ENCODE results near the gene CIROP.

DNA sequence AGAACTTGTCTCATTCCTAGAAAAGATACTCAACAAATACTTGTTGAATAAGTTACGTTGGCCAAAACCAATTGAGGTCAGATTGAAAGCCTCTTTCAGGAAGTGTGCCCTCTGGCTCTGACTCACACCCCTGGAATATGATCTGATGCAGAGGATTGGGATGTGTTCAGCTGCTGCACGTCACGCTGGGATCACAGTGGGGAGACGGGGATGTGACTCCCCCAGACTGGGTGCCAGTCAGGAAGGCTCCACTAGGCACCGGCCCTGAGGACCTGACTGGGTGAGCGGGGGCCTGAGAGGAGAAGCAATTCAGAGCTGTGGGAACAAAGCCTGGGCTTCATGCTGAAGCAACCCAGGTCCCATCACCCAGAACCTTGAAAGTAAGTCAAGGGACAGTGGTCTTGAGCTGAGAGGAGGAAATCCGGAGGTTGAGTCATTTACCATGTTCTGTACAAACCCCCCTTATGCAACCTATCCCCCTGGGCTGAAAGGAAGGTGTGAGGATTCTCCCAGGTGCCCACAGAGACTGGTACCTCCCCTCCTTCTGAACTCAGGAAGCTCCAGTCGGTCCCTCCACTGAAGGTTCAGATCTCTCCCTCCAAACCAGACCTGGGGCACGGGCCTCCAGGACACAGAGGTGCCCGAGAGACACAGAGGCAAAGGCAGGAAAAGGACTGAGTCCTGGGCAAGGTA, 10.4 kb upstream of the CIROP start:
- TF ChIP-seq, protein P1, sequence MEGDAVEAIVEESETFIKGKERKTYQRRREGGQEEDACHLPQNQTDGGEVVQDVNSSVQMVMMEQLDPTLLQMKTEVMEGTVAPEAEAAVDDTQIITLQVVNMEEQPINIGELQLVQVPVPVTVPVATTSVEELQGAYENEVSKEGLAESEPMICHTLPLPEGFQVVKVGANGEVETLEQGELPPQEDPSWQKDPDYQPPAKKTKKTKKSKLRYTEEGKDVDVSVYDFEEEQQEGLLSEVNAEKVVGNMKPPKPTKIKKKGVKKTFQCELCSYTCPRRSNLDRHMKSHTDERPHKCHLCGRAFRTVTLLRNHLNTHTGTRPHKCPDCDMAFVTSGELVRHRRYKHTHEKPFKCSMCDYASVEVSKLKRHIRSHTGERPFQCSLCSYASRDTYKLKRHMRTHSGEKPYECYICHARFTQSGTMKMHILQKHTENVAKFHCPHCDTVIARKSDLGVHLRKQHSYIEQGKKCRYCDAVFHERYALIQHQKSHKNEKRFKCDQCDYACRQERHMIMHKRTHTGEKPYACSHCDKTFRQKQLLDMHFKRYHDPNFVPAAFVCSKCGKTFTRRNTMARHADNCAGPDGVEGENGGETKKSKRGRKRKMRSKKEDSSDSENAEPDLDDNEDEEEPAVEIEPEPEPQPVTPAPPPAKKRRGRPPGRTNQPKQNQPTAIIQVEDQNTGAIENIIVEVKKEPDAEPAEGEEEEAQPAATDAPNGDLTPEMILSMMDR (IDR thresholded peaks at IDR 0.05; ENCODE audit: low read depth, low read length, poor library complexity, severe bottlenecking): no peak
- no peak for TF ChIP-seq EZH2phosphoT487 (IDR thresholded peaks at IDR 0.05; ENCODE audit: borderline replicate concordance, low read length)
